HEK293T (cell line): ENCODE results near the gene ZNF419.
"Not testable (repeated sequence)": the region's sequence is repeated elsewhere in the genome, so short reads cannot be mapped to it uniquely, and the experiment has no call there.

Experiments
- CTCF ChIA-PET: fragments of 350-600 bp; formaldehyde crosslinking; extraction: SDS; loops from one replicate; lab custom pipeline; 2021; ENCODE audit warnings: antibody characterized with exemption, inconsistent platforms; lab: Yijun Ruan, JAX
- POLR2A ChIA-PET: fragments of 350-600 bp; formaldehyde crosslinking; extraction: SDS; loops from one replicate; lab custom pipeline; 2020; ENCODE audit warnings: antibody characterized with exemption, inconsistent platforms; lab: Yijun Ruan, JAX
- DNase-seq: peaks from one replicate; pipeline ENCODE4 v3.0.0; 2012; ENCODE audit warnings: mixed read lengths; ENCODE audit errors: extremely low spot score
- ARNT ChIP-seq: fragments of 450-650 bp; IDR thresholded peaks from 2 replicates; pipeline ENCODE4 v1.6.1; 2017; ENCODE audit warnings: mild to moderate bottlenecking
- BHLHE40 ChIP-seq: fragments of 450-650 bp; IDR thresholded peaks from 2 replicates; pipeline ENCODE4 v1.6.1; 2016; ENCODE audit warnings: mild to moderate bottlenecking, moderate library complexity, borderline replicate concordance
- CTBP1 ChIP-seq: fragments of 450-650 bp; IDR thresholded peaks from 2 replicates; pipeline ENCODE4 v1.6.1; 2016; ENCODE audit warnings: borderline replicate concordance
- ELF4 ChIP-seq: fragments of 450-650 bp; IDR thresholded peaks from 2 replicates; pipeline ENCODE4 v1.6.1; 2017; ENCODE audit warnings: antibody characterized with exemption
- FOXA1 ChIP-seq: fragments of 450-650 bp; IDR thresholded peaks from 2 replicates; pipeline ENCODE4 v1.6.1; 2016; ENCODE audit warnings: mild to moderate bottlenecking
- FOXK2 ChIP-seq: fragments of 450-650 bp; IDR thresholded peaks from 2 replicates; pipeline ENCODE4 v1.6.1; 2016; ENCODE audit warnings: mild to moderate bottlenecking
- FOXM1 ChIP-seq: fragments of 450-650 bp; IDR thresholded peaks from 2 replicates; pipeline ENCODE4 v1.6.1; 2017; ENCODE audit warnings: mild to moderate bottlenecking, borderline replicate concordance
- HDGF ChIP-seq: fragments of 450-650 bp; IDR thresholded peaks from 2 replicates; pipeline ENCODE4 v1.6.1; 2017; ENCODE audit warnings: antibody characterized with exemption, borderline replicate concordance
- L3MBTL2 ChIP-seq: fragments of 450-650 bp; conservative IDR thresholded peaks from 2 replicates; pipeline ENCODE4 v1.6.1; 2016; ENCODE audit warnings: mild to moderate bottlenecking
- LEF1 ChIP-seq: fragments of 450-650 bp; IDR thresholded peaks from 2 replicates; pipeline ENCODE4 v1.6.1; 2017; ENCODE audit warnings: mild to moderate bottlenecking, borderline replicate concordance
- NFRKB ChIP-seq: fragments of 450-650 bp; IDR thresholded peaks from 2 replicates; pipeline ENCODE4 v1.6.1; 2016; ENCODE audit warnings: mild to moderate bottlenecking, moderate library complexity
- PKNOX1 ChIP-seq: fragments of 450-650 bp; IDR thresholded peaks from 2 replicates; pipeline ENCODE4 v1.6.1; 2016
- SP1 ChIP-seq: fragments of 450-650 bp; IDR thresholded peaks from 2 replicates; pipeline ENCODE4 v1.6.1; 2017
- SUZ12 ChIP-seq: fragments of 450-650 bp; IDR thresholded peaks from 2 replicates; pipeline ENCODE4 v1.6.1; 2016; ENCODE audit warnings: mild to moderate bottlenecking
- TARDBP ChIP-seq: fragments of 450-650 bp; IDR thresholded peaks from 2 replicates; pipeline ENCODE4 v1.6.1; 2016
- ZNF384 ChIP-seq: fragments of 450-650 bp; IDR thresholded peaks from 2 replicates; pipeline ENCODE4 v1.6.1; 2016

Gene ZNF419

GRCh38 chr19:57499332-57499679 is 11.8 kb downstream of the ZNF419 start:
- CTCF ChIA-PET, DNase-seq: not testable (repeated sequence)
- POLR2A ChIA-PET = interaction anchor here (1.0 kb wide), 1 partner anchor 11 kb away, joined by 3 read pairs; the partner anchor contains the start of gene ZNF419
- TF ChIP-seq CTBP1 = peak; percentile 77

DNA sequence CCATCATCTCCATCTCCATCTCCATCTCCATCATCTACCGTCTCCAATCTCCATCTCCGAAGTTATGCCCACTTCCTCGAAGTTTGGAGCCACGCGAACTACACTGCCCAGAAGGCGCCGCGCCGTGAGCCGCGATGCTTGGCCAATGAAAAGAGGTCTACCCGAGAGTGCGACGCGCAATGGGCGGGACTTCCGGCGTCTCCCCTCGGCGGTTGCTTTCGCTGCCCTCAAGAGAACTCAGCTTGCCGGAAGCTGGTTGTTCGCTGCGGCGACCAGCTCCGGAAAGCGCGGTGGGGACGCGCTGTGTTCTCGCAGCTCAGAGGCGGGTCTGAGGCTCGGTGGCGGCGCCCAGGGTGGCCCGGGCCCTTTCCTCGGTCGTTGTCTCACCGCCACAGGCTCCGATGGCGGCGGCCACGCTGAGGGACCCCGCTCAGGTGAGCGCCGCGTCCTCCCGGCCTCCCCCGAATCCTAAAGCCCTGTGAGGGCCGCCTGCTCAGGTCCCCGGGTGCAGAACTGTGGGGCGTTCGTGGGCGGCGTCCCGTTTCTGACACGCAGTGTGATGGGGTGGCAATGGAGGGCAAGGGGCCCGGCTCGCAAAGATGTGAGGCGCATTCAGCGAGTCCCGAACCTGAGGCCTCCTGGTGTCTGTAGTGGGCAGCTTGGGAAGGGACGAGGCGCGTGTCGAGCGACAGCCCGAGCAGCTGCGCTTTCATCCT is 12.3 kb downstream of the ZNF419 start, which contains the start of gene ZNF773:
ZNF773 (plus strand) TSS at position 259 of the 716 bp plus-strand sequence; CDS start at position 402, 143 bp downstream.
- POLR2A ChIA-PET = interaction anchor here (1.0 kb wide), 1 partner anchor 12 kb away, joined by 3 read pairs; the partner anchor contains the start of gene ZNF419
- TF ChIP-seq PKNOX1 (0 out of 2 replicates have a peak, but pooled peaks have one; percentile 2), L3MBTL2 (peak; percentile 62)
- DNase-seq = peak; percentile 89
- CTCF ChIA-PET = not testable (repeated sequence)

GRCh38 chr19:57500400-57500799 is 12.8 kb downstream of the ZNF419 start:
- DNase-seq, CTCF ChIA-PET: not testable (repeated sequence)
- POLR2A ChIA-PET = interaction anchor here (1.0 kb wide), 1 partner anchor 13 kb away, joined by 3 read pairs; the partner anchor contains the start of gene ZNF419

DNA sequence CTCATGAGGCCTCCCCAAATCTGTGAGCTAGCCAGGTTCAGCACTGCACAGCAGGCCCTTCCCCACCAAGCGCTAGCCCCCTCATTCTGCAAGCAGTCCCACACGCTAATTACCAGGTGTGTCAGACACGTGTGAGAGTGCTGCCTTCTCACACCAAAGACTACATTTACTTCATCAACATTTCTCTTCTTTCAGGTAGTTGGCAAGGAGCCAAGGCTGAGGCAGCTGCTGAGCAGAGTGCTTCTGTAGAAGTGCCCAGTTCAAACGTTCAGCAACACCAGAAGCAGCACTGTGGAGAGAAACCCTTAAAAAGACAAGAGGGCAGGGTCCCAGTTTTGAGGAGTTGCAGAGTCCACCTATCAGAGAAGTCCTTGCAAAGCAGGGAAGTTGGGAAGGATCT is 18.6 kb downstream of the ZNF419 start:
- ChIA-PET CTCF (no interaction called here), POLR2A (no interaction called here)
- TF ChIP-seq TARDBP = no peak
- no peak for TF ChIP-seq ZNF384
- TF ChIP-seq HDGF = no peak
- no peak for TF ChIP-seq CTBP1
- TF ChIP-seq SUZ12 = no peak
- no peak for TF ChIP-seq FOXK2
- TF ChIP-seq L3MBTL2 = no peak
- TF ChIP-seq SP1 = no peak
- TF ChIP-seq ARNT = no peak
- no peak for TF ChIP-seq FOXA1
- no peak for TF ChIP-seq FOXM1
- no peak for TF ChIP-seq BHLHE40
- no peak for TF ChIP-seq PKNOX1
- TF ChIP-seq ELF4 = no peak
- no peak for DNase-seq

DNA sequence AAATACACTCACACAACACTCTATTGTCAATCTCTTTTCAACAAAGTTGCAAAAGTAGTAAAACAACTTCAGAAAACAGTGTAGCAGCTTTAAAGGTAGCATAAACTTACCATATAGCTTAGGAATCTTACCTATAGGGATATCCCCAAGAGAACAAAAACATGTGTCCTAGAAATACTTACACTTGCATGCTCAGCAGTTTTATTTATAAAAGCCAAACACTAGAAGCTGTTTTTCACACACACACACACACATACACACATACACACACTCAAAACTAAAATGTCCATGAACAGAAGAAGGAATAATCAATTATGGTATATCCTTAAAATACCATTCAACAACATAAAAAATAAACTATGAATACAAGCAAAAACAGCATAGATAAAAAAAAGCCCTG is 23.9 kb downstream of the ZNF419 start:
- ChIA-PET CTCF (no interaction called here), POLR2A (no interaction called here)
- no peak for DNase-seq
- TF ChIP-seq NFRKB (no peak), SP1 (no peak), L3MBTL2 (no peak), LEF1 (no peak), FOXA1 (no peak), SUZ12 (no peak), HDGF (no peak), ARNT (no peak), CTBP1 (no peak), ELF4 (no peak), FOXM1 (no peak), BHLHE40 (no peak), ZNF384 (no peak), PKNOX1 (no peak), FOXK2 (no peak), TARDBP (no peak)

DNA sequence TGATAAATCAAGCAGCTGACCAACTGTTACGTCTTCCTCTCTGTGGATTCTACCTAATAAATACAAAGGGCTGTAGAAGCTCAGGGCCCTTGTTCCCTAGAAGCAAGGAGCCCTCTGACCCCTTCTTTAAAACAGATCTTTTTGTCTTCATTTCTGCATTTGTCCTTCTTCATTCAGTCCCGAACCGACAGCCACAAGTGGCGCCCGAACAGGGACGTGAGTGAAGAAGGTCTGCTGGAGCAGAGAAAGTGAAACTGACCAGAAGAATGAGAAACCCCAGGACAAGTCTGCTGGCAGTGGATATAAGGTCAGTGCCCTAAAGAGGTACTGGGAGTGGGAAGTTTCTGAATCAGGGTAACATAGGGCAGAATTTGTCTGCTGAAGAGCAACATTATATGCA is 25.3 kb downstream of the ZNF419 start:
- no peak for DNase-seq
- CTCF ChIA-PET = no interaction called here
- POLR2A ChIA-PET = no interaction called here
- no peak for TF ChIP-seq FOXK2
- no peak for TF ChIP-seq HDGF
- TF ChIP-seq BHLHE40 = no peak
- no peak for TF ChIP-seq ZNF384
- TF ChIP-seq TARDBP = no peak
- no peak for TF ChIP-seq ARNT
- no peak for TF ChIP-seq FOXA1
- no peak for TF ChIP-seq NFRKB
- TF ChIP-seq ELF4 = no peak
- no peak for TF ChIP-seq SUZ12
- TF ChIP-seq PKNOX1 = no peak
